HepG2 (cell line): Measurements from ENCODE around the gene DTNA. TPM values are rescaled to one million over a fixed set of nuclear protein-coding genes. Genes with fewer than 3 reads are reported as not detected.

Source experiments
- ATAC-seq: fragments of 200-7000 bp; cut with Tn5 transposase; 3 replicates; pipeline ENCODE4 v1.9.1; 2020; ENCODE audit warnings: mild to moderate bottlenecking, moderate library complexity
- BruUV-seq: library from RNA; stranded (reverse); fragments of 400-500 nt; replicated peaks from 2 replicates; lab custom pipeline; 2021; lab: Mats Ljungman, UMichigan
- CTCF ChIA-PET: fragments of 300-600 bp; formaldehyde crosslinking; extraction: SDS; loops from one replicate; lab custom pipeline; 2021; ENCODE audit warnings: low total read pairs, inconsistent platforms, low intra/inter-chr PET ratio; lab: Yijun Ruan, JAX
- POLR2A ChIA-PET: fragments of 350-600 bp; sonication (Branson Sonifier 250); formaldehyde crosslinking; loops from one replicate; lab custom pipeline; 2020; ENCODE audit warnings: antibody characterized with exemption, inconsistent platforms; lab: Yijun Ruan, JAX
- DNase-seq: peaks from one replicate; pipeline ENCODE4 v3.0.0-alpha.2; 2015; ENCODE audit warnings: low spot score
- FAIRE-seq: peaks from 3 replicates; lab custom pipeline; 2011; peaks lifted over from hg19 to GRCh38; lab: Jason Lieb, UNC
- H2AFZ ChIP-seq: one replicate; pipeline ENCODE4 v1.6.1; 2011; ENCODE audit warnings: low read length, inconsistent platforms
- H3K27ac ChIP-seq: fragments of 300-600 bp; 3 replicates; pipeline ENCODE4 v1.8.0; 2011; ENCODE audit warnings: mixed run types, mild to moderate bottlenecking, mixed read lengths, low read length, inconsistent platforms; ENCODE audit not compliant: insufficient read depth; ENCODE audit errors: extremely low read length
- H3K27me3 ChIP-seq, 2 experiments: fragments of 200-600 bp in 1 of 2; 2 replicates in 1 of 2; 3 replicates in 1 of 2; pipeline versions ENCODE4 v1.6.0 to v1.8.0; 2011; ENCODE audit warnings: low read length in 2 of 2, mild to moderate bottlenecking in 2 of 2, moderate library complexity in 2 of 2, inconsistent platforms in 1 of 2; ENCODE audit not compliant: insufficient read depth in 2 of 2, control insufficient read depth in 1 of 2
- H3K36me3 ChIP-seq, 2 experiments: fragments of 200-600 bp in 1 of 2; replicated peaks in 1 of 2; 2 replicates in 1 of 2; 3 replicates in 1 of 2; pipeline versions ENCODE4 v1.5.1 to v1.8.0; 2011; ENCODE audit warnings: low read length in 2 of 2, inconsistent platforms in 1 of 2; ENCODE audit not compliant: insufficient read depth in 2 of 2, control insufficient read depth in 1 of 2
- H3K4me1 ChIP-seq: 2 replicates; pipeline ENCODE4 v1.5.1; 2012; ENCODE audit warnings: low read length, inconsistent platforms; ENCODE audit not compliant: insufficient read depth
- H3K4me2 ChIP-seq: 2 replicates; pipeline ENCODE4 v1.6.0; 2011; ENCODE audit warnings: low read depth, low read length, inconsistent platforms
- H3K4me3 ChIP-seq, 3 experiments: fragments of 200-600 bp in 1 of 3; sonication (generic), shearing (Covaris generic) in 1 of 3; replicated peaks in 1 of 3; 2 replicates each; pipeline ENCODE4 v1.5.1; 2011 to 2016; ENCODE audit warnings: low read length in 3 of 3, inconsistent platforms in 2 of 3, low read depth in 2 of 3, mild to moderate bottlenecking in 2 of 3, control low read depth in 1 of 3, mixed read lengths in 1 of 3; ENCODE audit not compliant: insufficient read depth in 1 of 3
- H3K79me2 ChIP-seq: one replicate; pipeline ENCODE4 v1.6.1; 2011; ENCODE audit warnings: low read length, inconsistent platforms; ENCODE audit not compliant: insufficient read depth
- H3K9ac ChIP-seq: 2 replicates; pipeline ENCODE4 v1.6.0; 2011; ENCODE audit warnings: mild to moderate bottlenecking, low read depth, low read length, inconsistent platforms; ENCODE audit not compliant: insufficient read depth
- H3K9me3 ChIP-seq: 2 replicates; pipeline ENCODE4 v1.5.1; 2012; ENCODE audit warnings: mild to moderate bottlenecking, low read length
- H4K20me1 ChIP-seq: 2 replicates; pipeline ENCODE4 v1.6.0; 2011; ENCODE audit warnings: inconsistent platforms, mild to moderate bottlenecking, low read length, moderate library complexity; ENCODE audit not compliant: insufficient read depth
- AHR ChIP-seq: IDR thresholded peaks from 2 replicates; pipeline ENCODE4 v1.6.1; 2018; ENCODE audit warnings: missing genetic modification reagents, missing compliant biosample characterization
- ATF3 ChIP-seq: sonication (generic); formaldehyde crosslinking; IDR thresholded peaks from 2 replicates; pipeline ENCODE4 v1.4.0; 2020; ENCODE audit warnings: missing genetic modification reagents
- DNMT3B ChIP-seq: conservative IDR thresholded peaks from 2 replicates; pipeline ENCODE4 v1.6.1; 2016; ENCODE audit warnings: missing biosample characterization, control low read depth
- FOSL1 ChIP-seq: sonication (generic); formaldehyde crosslinking; IDR thresholded peaks from 2 replicates; pipeline ENCODE4 v1.9.0; 2021; ENCODE audit warnings: missing genetic modification reagents, borderline replicate concordance
- GZF1 ChIP-seq: sonication (generic); formaldehyde crosslinking; IDR thresholded peaks from 2 replicates; pipeline ENCODE4 v1.5.1; 2020; ENCODE audit warnings: mild to moderate bottlenecking, missing genetic modification reagents
- JDP2 ChIP-seq: sonication (generic); formaldehyde crosslinking; IDR thresholded peaks from 2 replicates; pipeline ENCODE4 v1.8.1; 2022; ENCODE audit warnings: missing genetic modification reagents, borderline replicate concordance
- MTF1 ChIP-seq: sonication (generic); formaldehyde crosslinking; IDR thresholded peaks from 2 replicates; pipeline ENCODE4 v1.5.0; 2020; ENCODE audit warnings: missing genetic modification reagents
- PCBP2 ChIP-seq: fragments of 200-400 bp; formaldehyde crosslinking; optimal IDR thresholded peaks from 2 replicates; pipeline ENCODE3; 2018; ENCODE audit warnings: low read length, low read depth; ENCODE audit not compliant: poor library complexity, severe bottlenecking
- RNF219 ChIP-seq: sonication (generic); formaldehyde crosslinking; IDR thresholded peaks from 2 replicates; pipeline ENCODE4 v1.5.0; 2020; ENCODE audit warnings: mild to moderate bottlenecking, missing genetic modification reagents
- SRSF1 ChIP-seq: fragments of 200-400 bp; formaldehyde crosslinking; optimal IDR thresholded peaks from 2 replicates; pipeline ENCODE3; 2017; ENCODE audit warnings: mild to moderate bottlenecking, low read depth, low read length, moderate library complexity
- ZKSCAN1 ChIP-seq: fragments of 150-350 bp; IDR thresholded peaks from 2 replicates; pipeline ENCODE4 v1.6.1; 2014; ENCODE audit warnings: low read length
- ZNF329 ChIP-seq: sonication (generic); formaldehyde crosslinking; IDR thresholded peaks from 2 replicates; pipeline ENCODE4 v1.9.0; 2021; ENCODE audit warnings: low read depth, mild to moderate bottlenecking, missing genetic modification reagents
- ZNF382 ChIP-seq: sonication (generic); formaldehyde crosslinking; IDR thresholded peaks from 2 replicates; pipeline ENCODE4 v1.5.0; 2020; ENCODE audit warnings: missing genetic modification reagents, mild to moderate bottlenecking, borderline replicate concordance
- ZNF503 ChIP-seq: sonication (generic); formaldehyde crosslinking; IDR thresholded peaks from 2 replicates; pipeline ENCODE4 v1.4.0; 2020; ENCODE audit warnings: missing genetic modification reagents
- ZNF644 ChIP-seq: IDR thresholded peaks from 2 replicates; pipeline ENCODE4 v1.6.1; 2016; ENCODE audit warnings: low read depth
- WGBS: methylation state at CpG from one replicate; pipeline ENCODE4 v1.1.6; 2017; ENCODE audit warnings: low lambda C conversion rate; 5-methylcytosine and 5-hydroxymethylcytosine counted together
- in situ Hi-C: cut with HindIII; loops from 2 replicates; pipeline ENCODE4 v1.10.0; 2017; ENCODE audit warnings: low pct_unique_long_range_greater_than_20kb; ENCODE audit not compliant: extremely low pct_ligation_motif_present
- intact Hi-C: fragments of 100-400 bp; cut with micrococcal nuclease; formaldehyde crosslinking; loops from one replicate; pipeline ENCODE4 v1.10.0; 2022; ENCODE audit not compliant: unreplicated experiment
- polyA plus RNA-seq, 8 experiments: library from polyadenylated mRNA; depleted of rRNA in 3 of 8; stranded (reverse) in 7 of 8; unstranded in 1 of 8; fragments of >200 nt; fragmentation: Illumina TruSeq in 4 of 8; extraction: Trizol in 4 of 8; gene quantifications; 2 replicates each; pipeline versions ENCODE4 v1.2.1 to v1.2.3, GENCODE V29; 2011 to 2016; ENCODE audit warnings: low read depth in 4 of 8, missing spikeins in 1 of 8, mixed read lengths in 1 of 8; ENCODE audit not compliant: insufficient read depth in 1 of 8
- total RNA-seq, 5 experiments: library from RNA; depleted of rRNA; stranded (reverse); fragments of >200 nt; fragmentation: Illumina TruSeq; extraction: Trizol; gene quantifications; 2 replicates each; pipeline ENCODE4 v1.2.3, GENCODE V29; 2016; ENCODE audit warnings: low read depth in 1 of 5

DTNA gene
- total and polyA plus RNA-seq, 2 of the 13 experiments (the other 11 are each of a cell fraction or from before 2014, with no cell fraction given): 8.5 to 29.0 TPM

- Histone ChIP-seq H2AFZ (no peak overlapping the region), H3K27me3 (no peaks in the 10 kb centered on the region), H3K9me3 (no peaks in the 10 kb centered on the region), H3K27ac (no peak overlapping the region), H3K36me3 (no peaks in the 10 kb centered on the region), H3K9ac (no peak overlapping the region), H3K4me3 (no peak overlapping the region), H4K20me1 (no peaks in the 10 kb centered on the region), H3K4me1 (no peaks in the 10 kb centered on the region), H3K79me2 (no peaks in the 10 kb centered on the region), H3K4me2 (no peak overlapping the region)
- DNase-seq: no peak
- TF ChIP-seq MTF1 (CRISPR knock-in tag) (no peak), SRSF1 (no peak), AHR (no peak)
- no peak for FAIRE-seq
- 92% methylated on average over 7 of the region's 7 CpGs for WGBS
- CTCF ChIA-PET: no interaction called here
- POLR2A ChIA-PET: no interaction called here
- intact Hi-C loops (no loop called here), in situ Hi-C loops (no loop called here)
- ATAC-seq: no peak
- no TSS peak for BruUV-seq
These were observed 86.0 kb downstream of the DTNA start for GRCh38 chr18:34796035-34796657.

GRCh38 chr18:34799291-34799690 lies 89.2 kb downstream of the DTNA start:
- POLR2A ChIA-PET: no interaction called here
- CTCF ChIA-PET: no interaction called here
- H3K4me3 ChIP-seq: no peak overlapping the region
- H3K27me3 ChIP-seq: no peaks in the 10 kb centered on the region
- no peaks in the 10 kb centered on the region for H3K79me2 ChIP-seq
- no peak for ATAC-seq
- H3K36me3 ChIP-seq: no peaks in the 10 kb centered on the region
- H3K9ac ChIP-seq: no peak overlapping the region
- H4K20me1 ChIP-seq: no peaks in the 10 kb centered on the region
- H2AFZ ChIP-seq: no peak overlapping the region
- H3K9me3 ChIP-seq: no peaks in the 10 kb centered on the region
- DNase-seq: no peak
- no peak for FAIRE-seq
- in situ Hi-C loops (no loop called here), intact Hi-C loops (no loop called here)
- no peak overlapping the region for H3K4me2 ChIP-seq
- no TSS peak for BruUV-seq
- no peak overlapping the region for H3K27ac ChIP-seq
- H3K4me1 ChIP-seq: no peaks in the 10 kb centered on the region
- WGBS: 92% methylated on average over 4 of the region's 4 CpGs
- no peak for TF ChIP-seq ZNF503 (CRISPR knock-in tag)
- no peak for TF ChIP-seq DNMT3B (CRISPR knock-in tag)
- TF ChIP-seq ATF3 (CRISPR knock-in tag): no peak
- TF ChIP-seq ZKSCAN1: no peak
- no peak for TF ChIP-seq PCBP2
- no peak for TF ChIP-seq ZNF382 (CRISPR knock-in tag)
- no peak for TF ChIP-seq FOSL1 (CRISPR knock-in tag)
- no peak for TF ChIP-seq JDP2 (CRISPR knock-in tag)
- no peak for TF ChIP-seq ZNF329 (CRISPR knock-in tag)
- TF ChIP-seq ZNF644 (CRISPR knock-in tag): no peak
- TF ChIP-seq GZF1: no peak
- no peak for TF ChIP-seq RNF219 (CRISPR knock-in tag)
